Stimulated activated CD4-positive, alpha-beta T cell treated with anti-CD3 and anti-CD28 coated beads, Interleukin-1b, Interleukin-23, amount 100 ng/mL, for 4 hours (primary cell): ENCODE measurements around the gene WDFY2.

Experiments used
- DNase-seq, 2 donors: peaks; one replicate each; pipeline ENCODE4 v3.0.0-alpha.2; 2020; ENCODE audit warnings: low read depth in 2 of 2

The WDFY2 gene

GRCh38 chr13:51770160-51770559 is 185.9 kb downstream of the WDFY2 start:
- no peak for DNase-seq

GRCh38 chr13:51770681-51771417 is 186.6 kb downstream of the WDFY2 start:
- no peak for DNase-seq

GRCh38 chr13:51771418-51772104 is 187.3 kb downstream of the WDFY2 start:
- no peak for DNase-seq

GRCh38 chr13:51772105-51772455 is 187.8 kb downstream of the WDFY2 start:
- no peak for DNase-seq

- DNase-seq, result no peak
These were observed 188.5 kb downstream of the WDFY2 start for GRCh38 chr13:51772781-51773180.

- DNase-seq, result no peak
These were observed 189.3 kb downstream of the WDFY2 start for GRCh38 chr13:51773515-51773914.

GRCh38 chr13:51776179-51776578 is 191.9 kb downstream of the WDFY2 start:
- no peak for DNase-seq

- no peak for DNase-seq
These were observed 193.7 kb downstream of the WDFY2 start for GRCh38 chr13:51777921-51778320.

- DNase-seq, result no peak
These were observed 194.1 kb downstream of the WDFY2 start for GRCh38 chr13:51778392-51778791.

GRCh38 chr13:51780099-51780498 is 195.8 kb downstream of the WDFY2 start:
- DNase-seq, result no peak

- no peak for DNase-seq
These were observed 197.2 kb downstream of the WDFY2 start for GRCh38 chr13:51781246-51782022.

GRCh38 chr13:51782026-51782710 is 197.9 kb downstream of the WDFY2 start:
- DNase-seq, result no peak

- no peak for DNase-seq
These were observed 199.3 kb downstream of the WDFY2 start for GRCh38 chr13:51783428-51784094.

GRCh38 chr13:51784097-51784496 is 199.8 kb downstream of the WDFY2 start:
- no peak for DNase-seq

GRCh38 chr13:51785712-51786424 is 201.6 kb downstream of the WDFY2 start:
- DNase-seq, result no peak

GRCh38 chr13:51786425-51787265 is 202.4 kb downstream of the WDFY2 start:
- no peak for DNase-seq

GRCh38 chr13:51793570-51794271 is 209.5 kb downstream of the WDFY2 start:
- DNase-seq, result peak; percentile 30 to 31

GRCh38 chr13:51794964-51795363 is 210.7 kb downstream of the WDFY2 start:
- no peak for DNase-seq

- DNase-seq, result no peak
These were observed 211.2 kb downstream of the WDFY2 start for GRCh38 chr13:51795419-51795818.
